22Rv1 (cell line): Measurements from ENCODE around the gene JPH3.

ENCODE experiments used
- CTCF ChIP-seq: fragments of 450-650 bp; IDR thresholded peaks from 2 replicates; pipeline ENCODE4 v1.5.1; 2017; ENCODE audit warnings: mild to moderate bottlenecking
- ZFX ChIP-seq: fragments of 450-650 bp; IDR thresholded peaks from 2 replicates; pipeline ENCODE4 v1.6.1; 2017; ENCODE audit warnings: antibody characterized with exemption, borderline replicate concordance

- TF ChIP-seq CTCF (no peak), ZFX (no peak)
These were observed 19.2 kb downstream of the JPH3 start for GRCh38 chr16:87621550-87621829.
